ENCODE data around the gene NOP56.

The NOP56 gene

GRCh38 chr20:2706688-2707352 lies 54.4 kb downstream of the NOP56 start:
- DNase-seq, result no peak

GRCh38 chr20:2707353-2708072 lies 55.1 kb downstream of the NOP56 start:
- DNase-seq, result no peak
